SHP77 (cell line): ENCODE results near the gene PTCSC3.
"Not testable (repeated sequence)": the region's sequence is repeated elsewhere in the genome, so short reads cannot be mapped to it uniquely, and the experiment has no call there.

Source experiments
- DNase-seq, 2 experiments: peaks; one replicate each; lab custom pipeline; 2025; lab: John Stamatoyannopoulos, UW

Gene PTCSC3

DNA sequence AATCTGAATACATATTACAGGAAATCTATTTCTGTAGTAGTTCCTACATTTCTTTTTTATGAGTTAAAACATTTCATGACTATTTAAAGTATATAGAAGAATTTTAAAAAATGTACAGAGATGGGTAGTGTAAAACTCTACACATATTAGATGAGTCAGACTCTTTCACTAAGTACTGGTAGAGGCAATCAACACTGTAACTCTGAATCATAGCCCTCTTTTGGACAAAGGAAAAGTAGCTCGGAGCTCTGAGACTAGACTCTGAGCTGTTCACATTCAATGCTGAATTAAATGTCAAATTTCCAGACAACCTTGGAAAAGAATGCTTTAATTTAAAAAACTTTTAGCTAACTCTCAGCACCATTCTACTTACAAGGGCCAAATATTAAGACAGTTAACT, 3.4 kb downstream of the PTCSC3 start:
- no peak for DNase-seq

DNA sequence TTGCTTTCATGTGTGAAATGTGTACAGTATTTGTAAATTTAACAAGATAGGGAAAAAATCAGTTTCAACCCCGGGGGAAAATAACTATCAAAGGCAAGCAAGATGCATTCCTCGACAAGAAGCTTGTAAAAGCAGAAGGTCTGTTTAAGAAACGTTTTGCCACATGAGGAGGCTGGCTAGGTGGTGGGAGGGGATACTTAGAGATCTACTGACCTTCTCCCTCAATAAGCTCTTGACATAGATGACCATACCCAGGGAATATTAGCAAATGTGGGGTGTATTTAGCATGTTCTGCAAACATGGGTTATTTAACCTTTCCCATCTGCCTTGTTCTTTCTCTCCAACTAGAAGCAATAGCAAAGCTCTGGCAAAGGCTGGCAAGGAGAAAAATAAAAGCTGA, 4.9 kb downstream of the PTCSC3 start:
- DNase-seq, result no peak

DNA sequence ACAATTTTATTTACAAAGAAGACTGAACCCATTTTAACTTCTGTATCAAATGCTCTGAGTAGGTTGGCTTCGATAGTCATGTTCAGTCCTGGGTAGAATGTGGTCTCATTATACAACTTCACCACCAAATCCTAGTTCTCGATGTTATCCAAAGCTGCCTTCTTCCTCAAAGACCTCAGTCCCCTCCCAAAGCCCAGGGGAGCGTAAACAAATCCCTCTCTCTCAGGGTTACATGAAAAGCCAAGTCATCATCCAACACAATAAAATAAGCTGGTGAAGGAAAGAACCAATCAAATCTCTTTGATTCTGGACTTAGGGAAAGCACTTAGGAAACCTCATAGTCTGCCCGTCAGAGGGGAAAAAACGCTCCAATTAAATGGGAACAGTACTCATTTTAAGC, 9.1 kb downstream of the PTCSC3 start:
- DNase-seq, result no peak

DNA sequence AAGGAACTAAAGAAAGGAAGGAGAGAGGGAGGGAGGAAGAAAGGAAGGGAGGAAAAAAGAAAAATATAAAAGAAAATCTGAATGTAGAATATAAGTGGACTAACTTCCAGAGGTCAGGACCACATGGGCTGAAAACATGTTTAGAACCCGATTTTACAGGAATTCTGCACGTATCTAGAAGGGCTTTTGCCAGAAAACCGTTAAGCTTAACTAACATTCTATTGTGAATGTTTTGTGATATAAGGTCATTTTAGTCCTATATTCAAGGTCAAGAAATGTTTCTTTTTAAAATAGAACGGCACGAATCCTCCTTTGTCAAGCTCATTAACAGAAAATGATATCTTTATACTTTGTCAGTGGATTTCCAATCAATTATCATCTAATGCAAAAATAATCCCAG, 13.1 kb downstream of the PTCSC3 start:
- DNase-seq, result no peak

- DNase-seq, result no peak
Observed at GRCh38 chr14:36162267-36162666, 14.3 kb downstream of the PTCSC3 start.

DNA sequence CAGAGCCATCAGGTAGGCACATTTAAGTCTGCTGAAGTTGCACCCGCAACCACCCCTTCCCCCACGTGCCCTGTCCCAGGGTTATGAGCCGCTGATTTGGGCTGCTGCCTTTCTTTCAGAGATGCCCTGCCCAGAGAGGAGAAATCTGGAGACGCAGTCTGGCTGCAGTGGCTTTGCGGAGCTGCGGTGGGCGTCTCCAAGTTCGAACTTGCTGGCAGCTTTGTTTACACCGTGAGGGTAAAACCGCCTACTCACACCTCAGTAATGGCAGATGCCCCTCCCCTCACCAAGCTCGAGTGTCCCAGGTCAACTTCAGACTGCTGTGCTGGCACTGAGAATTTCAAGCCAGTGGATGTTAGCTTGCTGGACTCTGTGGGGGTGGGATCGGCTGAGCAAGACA, 14.7 kb downstream of the PTCSC3 start:
- DNase-seq, result no peak

GRCh38 chr14:36151335-36151734, 25.2 kb downstream of the PTCSC3 start:
- no peak for DNase-seq

DNA sequence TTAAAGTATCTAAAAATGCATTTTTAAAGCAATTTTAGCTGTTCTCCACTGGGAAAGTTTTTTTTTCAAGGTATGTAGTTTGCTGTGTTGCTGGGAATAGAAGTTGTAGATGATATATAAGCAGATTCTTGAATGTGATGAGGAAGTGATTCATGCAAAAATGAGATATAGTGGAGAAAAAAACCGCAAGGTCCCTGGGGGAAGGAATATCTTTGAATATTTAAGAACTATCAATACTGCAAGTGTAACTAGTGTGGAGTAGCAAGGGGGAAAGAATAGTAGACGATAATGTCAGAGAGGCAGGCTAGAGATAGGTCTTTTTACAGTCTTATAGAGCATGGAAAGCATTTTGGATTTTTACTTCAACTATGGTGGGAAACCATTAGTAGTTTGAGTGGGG, 42.5 kb downstream of the PTCSC3 start:
- DNase-seq, result no peak

DNA sequence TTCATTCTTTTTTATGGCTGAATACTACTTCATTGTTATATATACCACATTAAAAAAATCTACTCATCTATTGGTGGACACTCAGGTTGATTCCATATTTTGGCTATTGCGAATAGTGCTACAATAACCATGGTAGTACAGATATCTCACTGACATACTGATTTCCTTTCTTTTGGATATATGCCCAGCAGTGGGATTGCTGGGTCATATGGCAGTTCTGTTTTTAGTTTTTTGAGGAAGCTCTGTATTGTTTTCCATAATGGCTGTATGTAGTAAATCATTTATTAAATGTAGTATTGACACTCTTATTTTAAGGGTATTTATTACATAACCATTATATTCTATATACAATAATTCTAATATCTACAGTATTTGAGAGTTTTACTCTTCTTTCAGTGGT, 43.7 kb downstream of the PTCSC3 start:
- no peak for DNase-seq

GRCh38 chr14:36130186-36130585, 46.3 kb downstream of the PTCSC3 start:
- DNase-seq, result no peak

DNA sequence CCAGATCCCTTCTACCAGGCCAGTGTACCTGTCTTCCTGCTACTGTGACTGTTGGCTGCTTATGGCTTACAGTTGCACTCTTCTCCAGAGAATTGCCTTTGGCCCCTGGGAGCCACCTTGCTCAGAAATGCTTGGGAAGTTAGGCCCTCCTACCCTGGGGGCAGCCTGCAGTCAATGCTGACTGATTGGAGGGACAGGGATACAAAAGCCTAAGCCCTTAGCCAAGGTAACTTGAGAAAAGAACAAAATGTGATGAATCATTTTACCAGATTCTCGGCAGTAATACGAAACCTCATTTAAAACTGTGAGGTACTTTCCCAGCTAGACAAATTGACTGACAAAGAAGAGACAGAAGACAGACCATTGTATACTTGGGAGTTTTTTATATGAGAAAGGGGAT, 47.3 kb downstream of the PTCSC3 start:
- DNase-seq, result no peak

DNA sequence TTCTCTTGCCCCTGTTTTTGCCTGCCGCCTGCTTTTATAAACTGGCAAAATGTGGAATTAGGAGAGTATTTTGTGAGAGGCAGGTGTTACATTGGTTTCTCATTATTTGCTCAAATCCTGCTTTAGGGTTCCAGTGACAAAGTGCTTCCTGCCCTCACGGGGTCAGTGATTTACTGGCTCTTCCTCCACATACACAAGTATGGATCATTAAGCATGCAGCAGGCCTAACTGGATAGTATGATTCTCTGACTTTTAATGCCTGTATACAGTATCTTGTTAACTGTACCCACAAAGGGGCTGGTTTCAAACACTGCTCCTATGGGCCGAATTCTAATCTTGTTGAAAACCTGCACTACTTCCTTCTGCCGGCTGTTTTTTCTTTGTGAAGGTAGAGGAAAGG, 63.2 kb downstream of the PTCSC3 start:
- DNase-seq, result peak; percentile 83 to 87

DNA sequence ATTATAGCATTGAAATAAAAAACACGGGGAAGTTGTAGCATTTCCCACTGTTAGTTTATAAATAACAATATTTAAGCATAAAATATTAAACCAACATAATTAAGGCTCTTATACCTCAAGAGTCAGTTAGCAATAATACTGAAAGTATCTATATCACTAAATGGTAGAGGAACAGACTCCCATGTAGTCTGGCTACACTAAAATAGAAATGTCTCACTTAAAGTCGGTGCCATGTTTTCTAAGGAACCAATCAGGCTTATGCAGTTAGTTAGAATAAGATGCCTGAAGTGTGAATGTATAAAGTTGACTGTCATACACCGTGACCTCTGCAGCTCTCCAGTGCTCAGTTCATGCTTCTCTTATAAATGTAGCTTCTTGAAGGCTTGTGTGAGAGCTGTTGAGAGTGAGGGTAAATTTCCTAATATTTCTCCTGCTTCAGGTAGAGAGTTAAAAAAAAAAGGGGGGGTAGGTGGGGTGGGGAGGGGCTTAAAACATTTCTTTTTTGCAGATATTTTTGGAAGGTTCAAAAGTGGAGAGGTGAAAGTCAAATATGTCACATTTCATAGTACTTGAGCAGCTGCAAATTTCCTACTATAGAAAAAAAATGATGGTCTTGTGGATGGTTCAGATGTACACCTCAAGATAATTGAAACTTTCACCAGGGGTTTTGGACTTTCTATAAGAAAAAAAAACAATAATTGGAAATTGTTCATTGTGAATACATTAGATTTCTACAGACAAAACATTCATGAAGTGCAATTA, 64.5 kb downstream of the PTCSC3 start:
- no peak for DNase-seq

GRCh38 chr14:36105401-36105800, 71.1 kb downstream of the PTCSC3 start:
- DNase-seq, result peak; percentile 67 to 70

DNA sequence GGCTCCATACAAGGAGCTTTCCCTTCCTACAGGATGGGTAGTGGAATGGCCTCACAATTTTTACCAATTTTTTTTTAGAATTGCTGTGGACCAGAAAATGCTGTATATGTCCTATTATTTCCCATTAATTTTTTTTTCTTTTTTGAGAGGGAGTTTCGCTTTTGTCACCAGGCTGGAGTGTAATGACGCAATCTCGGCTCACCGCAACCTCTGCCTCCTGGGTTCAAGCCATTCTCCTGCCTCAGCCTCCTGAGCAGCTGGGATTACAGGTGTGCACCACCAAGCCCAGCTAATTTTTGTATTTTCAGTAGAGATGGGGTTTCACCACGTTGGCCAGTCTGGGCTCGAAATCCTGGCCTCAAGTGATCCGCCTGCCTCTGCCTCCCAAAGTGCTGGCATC, 72.3 kb downstream of the PTCSC3 start:
- DNase-seq, result not testable (repeated sequence)

GRCh38 chr14:36099619-36100018, 76.9 kb downstream of the PTCSC3 start:
- DNase-seq, result no peak

- no peak for DNase-seq
Observed at GRCh38 chr14:36097356-36097755, 79.2 kb downstream of the PTCSC3 start.

DNA sequence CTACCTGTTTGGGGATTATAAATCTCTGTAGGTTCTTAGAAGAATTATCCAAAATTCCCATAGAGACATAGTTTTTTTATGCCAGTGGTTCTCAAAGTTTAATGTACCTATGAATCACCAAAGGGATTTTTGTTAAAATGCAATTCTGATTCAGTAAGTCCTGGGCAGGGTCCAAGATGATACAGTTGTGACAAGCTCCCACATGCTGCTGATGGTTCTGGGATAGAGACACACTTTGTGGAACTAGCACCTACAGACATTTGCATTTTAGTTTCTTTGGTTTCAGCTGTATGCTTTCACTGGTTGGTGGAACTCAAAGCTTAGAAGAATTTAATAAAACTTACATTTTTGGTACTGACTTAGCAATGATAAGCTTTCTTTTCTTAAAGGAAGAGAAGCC, 80.4 kb downstream of the PTCSC3 start:
- DNase-seq, result no peak

DNA sequence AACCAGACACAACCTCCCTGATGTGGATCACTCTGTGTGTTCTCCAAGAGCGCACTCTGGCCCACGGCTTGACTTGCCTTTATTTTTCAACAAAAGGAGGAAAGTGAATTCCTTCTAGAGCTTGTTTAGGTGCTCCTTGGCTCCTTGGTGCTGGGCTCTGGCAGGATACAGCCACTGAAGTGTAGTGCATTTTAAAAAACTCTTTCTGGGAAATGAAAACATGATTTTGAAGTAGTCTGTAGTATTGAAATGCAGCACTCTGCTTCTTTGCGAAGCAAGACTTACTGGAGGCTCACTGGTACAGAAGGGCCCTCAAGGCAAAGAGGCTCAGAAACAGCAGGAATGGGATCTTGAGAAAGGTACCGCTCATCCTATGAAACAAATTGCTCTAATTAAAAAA, 81.6 kb downstream of the PTCSC3 start:
- DNase-seq, result no peak

- DNase-seq, result peak; percentile 36 to 65
Observed at GRCh38 chr14:36091096-36091495, 85.4 kb downstream of the PTCSC3 start.

DNA sequence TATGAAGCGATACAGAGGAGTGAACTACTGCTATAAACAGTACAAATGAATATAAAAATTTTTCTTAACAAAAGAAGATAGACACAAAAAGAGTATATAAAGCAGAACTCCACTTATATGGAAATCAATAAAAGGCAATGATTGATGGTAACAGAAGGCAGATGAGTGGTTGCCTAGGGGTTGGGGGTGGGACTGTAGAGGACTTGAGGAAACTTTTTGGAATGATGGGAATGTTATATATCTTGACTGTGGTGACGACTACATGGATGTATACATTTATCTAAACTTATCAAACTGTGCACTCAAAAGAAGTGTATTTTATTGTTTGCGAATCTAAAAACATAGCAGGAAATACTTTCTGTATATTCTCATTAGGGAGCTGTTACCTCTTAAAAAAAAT, 89.1 kb downstream of the PTCSC3 start:
- no peak for DNase-seq

DNA sequence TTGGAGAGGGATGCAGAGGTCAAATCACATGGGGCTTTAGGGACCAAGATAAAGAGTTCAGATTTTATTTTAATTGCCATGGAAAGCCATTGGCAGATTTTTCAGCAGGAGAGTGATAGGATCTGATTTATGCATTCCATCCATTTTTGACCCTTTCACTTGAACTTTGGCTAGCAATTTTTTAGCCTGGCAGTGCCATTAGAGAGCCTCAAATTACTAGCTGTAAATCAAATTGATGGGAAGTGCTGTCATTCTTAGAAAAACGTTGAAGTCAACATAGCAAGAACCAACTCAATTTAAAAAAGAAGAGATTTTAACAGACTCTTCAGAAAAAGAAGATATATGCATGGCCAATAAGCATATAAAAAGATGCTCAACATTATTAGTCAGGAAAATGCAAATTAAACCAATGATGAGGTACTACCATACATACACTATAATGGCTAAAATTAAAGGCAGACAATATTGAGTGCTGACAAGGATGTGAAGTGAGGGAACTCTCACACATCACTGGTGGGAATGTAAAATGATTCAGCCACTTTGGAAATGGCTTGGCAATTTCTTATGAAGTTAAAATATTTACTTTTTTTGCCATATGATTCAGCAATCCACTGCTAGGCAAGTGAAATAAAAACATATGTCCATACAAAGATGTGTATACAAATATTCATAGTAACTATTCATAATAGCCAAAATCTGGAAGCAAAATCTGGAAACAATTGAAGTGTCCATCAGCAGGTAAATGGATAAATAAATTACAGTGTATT, 89.7 kb downstream of the PTCSC3 start:
- no peak for DNase-seq

GRCh38 chr14:36085861-36086260, 90.7 kb downstream of the PTCSC3 start:
- DNase-seq, result peak in 1 of 2 experiments; percentile 7
